ENCODE data around the gene CXXC4. TPM values are rescaled to one million over a fixed set of nuclear protein-coding genes. Genes with fewer than 3 reads are reported as not detected.

CXXC4 gene
- total RNA-seq, 1 experiment from 2014 or later = 0.54 TPM

DNA sequence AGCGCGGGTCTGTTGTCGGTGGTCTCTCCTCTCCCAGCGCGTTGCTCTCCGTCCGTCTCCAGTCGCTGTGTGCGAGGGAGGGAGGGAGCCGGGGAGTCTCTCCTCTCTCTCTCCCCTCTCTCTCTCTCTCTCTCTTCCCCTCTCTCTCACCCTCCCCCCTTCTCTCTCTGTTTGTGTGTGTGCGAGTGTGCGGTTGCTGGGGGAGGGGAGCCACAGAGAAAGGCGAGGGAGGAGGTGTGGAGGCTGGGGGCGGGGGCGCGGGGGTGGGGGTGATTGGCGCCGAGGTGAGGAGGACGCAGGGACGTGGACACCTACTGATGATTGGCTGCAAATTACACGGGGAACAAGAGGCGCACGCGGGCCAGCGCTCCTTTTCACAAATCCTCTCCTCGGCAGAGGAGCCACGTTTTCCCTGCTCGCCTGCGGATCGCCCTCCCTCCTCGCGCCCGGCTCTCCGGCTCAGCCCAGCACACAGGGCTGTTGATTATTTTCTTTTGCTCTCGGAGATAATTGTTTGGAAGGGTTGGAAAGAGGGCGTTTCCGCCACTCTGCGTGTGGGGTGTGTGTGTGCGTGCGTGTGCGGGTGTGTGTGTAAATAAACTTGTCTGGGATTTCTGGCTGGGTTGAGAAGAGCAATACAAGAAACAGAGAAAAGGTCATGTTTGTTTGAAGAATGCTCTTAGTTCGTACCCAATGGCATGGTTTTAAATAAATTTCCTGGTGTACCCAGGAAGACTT is at the start of gene CXXC4 (continued):
- TF ChIP-seq, protein P1, sequence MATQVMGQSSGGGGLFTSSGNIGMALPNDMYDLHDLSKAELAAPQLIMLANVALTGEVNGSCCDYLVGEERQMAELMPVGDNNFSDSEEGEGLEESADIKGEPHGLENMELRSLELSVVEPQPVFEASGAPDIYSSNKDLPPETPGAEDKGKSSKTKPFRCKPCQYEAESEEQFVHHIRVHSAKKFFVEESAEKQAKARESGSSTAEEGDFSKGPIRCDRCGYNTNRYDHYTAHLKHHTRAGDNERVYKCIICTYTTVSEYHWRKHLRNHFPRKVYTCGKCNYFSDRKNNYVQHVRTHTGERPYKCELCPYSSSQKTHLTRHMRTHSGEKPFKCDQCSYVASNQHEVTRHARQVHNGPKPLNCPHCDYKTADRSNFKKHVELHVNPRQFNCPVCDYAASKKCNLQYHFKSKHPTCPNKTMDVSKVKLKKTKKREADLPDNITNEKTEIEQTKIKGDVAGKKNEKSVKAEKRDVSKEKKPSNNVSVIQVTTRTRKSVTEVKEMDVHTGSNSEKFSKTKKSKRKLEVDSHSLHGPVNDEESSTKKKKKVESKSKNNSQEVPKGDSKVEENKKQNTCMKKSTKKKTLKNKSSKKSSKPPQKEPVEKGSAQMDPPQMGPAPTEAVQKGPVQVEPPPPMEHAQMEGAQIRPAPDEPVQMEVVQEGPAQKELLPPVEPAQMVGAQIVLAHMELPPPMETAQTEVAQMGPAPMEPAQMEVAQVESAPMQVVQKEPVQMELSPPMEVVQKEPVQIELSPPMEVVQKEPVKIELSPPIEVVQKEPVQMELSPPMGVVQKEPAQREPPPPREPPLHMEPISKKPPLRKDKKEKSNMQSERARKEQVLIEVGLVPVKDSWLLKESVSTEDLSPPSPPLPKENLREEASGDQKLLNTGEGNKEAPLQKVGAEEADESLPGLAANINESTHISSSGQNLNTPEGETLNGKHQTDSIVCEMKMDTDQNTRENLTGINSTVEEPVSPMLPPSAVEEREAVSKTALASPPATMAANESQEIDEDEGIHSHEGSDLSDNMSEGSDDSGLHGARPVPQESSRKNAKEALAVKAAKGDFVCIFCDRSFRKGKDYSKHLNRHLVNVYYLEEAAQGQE (IDR thresholded peaks at IDR 0.05; ENCODE audit: low read depth) = no peak

DNA sequence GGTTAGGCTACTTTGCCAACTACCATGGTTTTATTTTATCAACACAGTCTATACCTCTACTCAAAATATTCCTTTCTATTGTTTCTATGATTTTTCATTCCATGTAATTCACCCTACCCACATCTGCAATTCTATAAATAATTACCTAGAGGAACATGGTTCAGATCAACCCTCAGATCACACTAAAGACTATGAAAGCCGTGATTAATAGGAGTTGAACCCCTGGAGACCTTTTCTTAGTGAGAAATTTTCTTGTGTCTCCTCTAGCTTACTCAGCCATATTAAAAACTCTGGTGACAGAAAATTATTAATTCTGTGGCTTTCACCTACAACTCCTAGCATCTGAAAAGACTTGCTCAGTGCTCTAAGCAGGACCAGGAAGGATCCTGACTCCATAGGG is 38.5 kb upstream of the CXXC4 start:
- Histone ChIP-seq H3K36me3 (ENCODE audit: control insufficient read depth in 1 of 2, insufficient read depth in 2 of 2, low read length in 2 of 2) (no peaks in the 10 kb centered on the region), H3K27me3 (ENCODE audit: insufficient read depth, low read length) (no peaks in the 10 kb centered on the region), H4K20me1 (ENCODE audit: insufficient read depth) (no peaks in the 10 kb centered on the region), H3K4me3 (replicated peaks in 1 of 2; ENCODE audit: low read depth in 1 of 2, low read length in 2 of 2) (no peak overlapping the region), H3K9ac (ENCODE audit: low read length) (no peak overlapping the region), H3K9me3 (ENCODE audit: control insufficient read depth in 1 of 2, insufficient read depth in 1 of 2, low read depth in 1 of 2, low read length in 2 of 2) (no peaks in the 10 kb centered on the region), H3K79me2 (ENCODE audit: insufficient read depth, low read length) (no peaks in the 10 kb centered on the region), H3K4me2 (ENCODE audit: low read length) (no peak overlapping the region), H3K9me2 (ENCODE audit: insufficient read depth) (no peaks in the 10 kb centered on the region), H2AFZ (ENCODE audit: low read depth, low read length, poor library complexity, severe bottlenecking) (no peak overlapping the region), H3K4me1 (ENCODE audit: control insufficient read depth in 1 of 2, insufficient read depth in 2 of 2, low read length in 2 of 2) (no peaks in the 10 kb centered on the region), H3K27ac (ENCODE audit: low read depth, low read length) (no peak overlapping the region)
- TF ChIP-seq, protein P2, sequence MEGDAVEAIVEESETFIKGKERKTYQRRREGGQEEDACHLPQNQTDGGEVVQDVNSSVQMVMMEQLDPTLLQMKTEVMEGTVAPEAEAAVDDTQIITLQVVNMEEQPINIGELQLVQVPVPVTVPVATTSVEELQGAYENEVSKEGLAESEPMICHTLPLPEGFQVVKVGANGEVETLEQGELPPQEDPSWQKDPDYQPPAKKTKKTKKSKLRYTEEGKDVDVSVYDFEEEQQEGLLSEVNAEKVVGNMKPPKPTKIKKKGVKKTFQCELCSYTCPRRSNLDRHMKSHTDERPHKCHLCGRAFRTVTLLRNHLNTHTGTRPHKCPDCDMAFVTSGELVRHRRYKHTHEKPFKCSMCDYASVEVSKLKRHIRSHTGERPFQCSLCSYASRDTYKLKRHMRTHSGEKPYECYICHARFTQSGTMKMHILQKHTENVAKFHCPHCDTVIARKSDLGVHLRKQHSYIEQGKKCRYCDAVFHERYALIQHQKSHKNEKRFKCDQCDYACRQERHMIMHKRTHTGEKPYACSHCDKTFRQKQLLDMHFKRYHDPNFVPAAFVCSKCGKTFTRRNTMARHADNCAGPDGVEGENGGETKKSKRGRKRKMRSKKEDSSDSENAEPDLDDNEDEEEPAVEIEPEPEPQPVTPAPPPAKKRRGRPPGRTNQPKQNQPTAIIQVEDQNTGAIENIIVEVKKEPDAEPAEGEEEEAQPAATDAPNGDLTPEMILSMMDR (IDR thresholded peaks at IDR 0.05 in 2 of 3, conservative IDR thresholded peaks at IDR 0.05 in 1 of 3; ENCODE audit: borderline replicate concordance in 1 of 3, insufficient read depth in 1 of 3, low read depth in 2 of 3, low read length in 2 of 3) = no peak
- TF ChIP-seq, protein P3, sequence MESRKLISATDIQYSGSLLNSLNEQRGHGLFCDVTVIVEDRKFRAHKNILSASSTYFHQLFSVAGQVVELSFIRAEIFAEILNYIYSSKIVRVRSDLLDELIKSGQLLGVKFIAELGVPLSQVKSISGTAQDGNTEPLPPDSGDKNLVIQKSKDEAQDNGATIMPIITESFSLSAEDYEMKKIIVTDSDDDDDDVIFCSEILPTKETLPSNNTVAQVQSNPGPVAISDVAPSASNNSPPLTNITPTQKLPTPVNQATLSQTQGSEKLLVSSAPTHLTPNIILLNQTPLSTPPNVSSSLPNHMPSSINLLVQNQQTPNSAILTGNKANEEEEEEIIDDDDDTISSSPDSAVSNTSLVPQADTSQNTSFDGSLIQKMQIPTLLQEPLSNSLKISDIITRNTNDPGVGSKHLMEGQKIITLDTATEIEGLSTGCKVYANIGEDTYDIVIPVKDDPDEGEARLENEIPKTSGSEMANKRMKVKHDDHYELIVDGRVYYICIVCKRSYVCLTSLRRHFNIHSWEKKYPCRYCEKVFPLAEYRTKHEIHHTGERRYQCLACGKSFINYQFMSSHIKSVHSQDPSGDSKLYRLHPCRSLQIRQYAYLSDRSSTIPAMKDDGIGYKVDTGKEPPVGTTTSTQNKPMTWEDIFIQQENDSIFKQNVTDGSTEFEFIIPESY (IDR thresholded peaks at IDR 0.05; ENCODE audit: extremely low read depth, insufficient replicate concordance, low read length) = no peak
- TF ChIP-seq, protein P4, sequence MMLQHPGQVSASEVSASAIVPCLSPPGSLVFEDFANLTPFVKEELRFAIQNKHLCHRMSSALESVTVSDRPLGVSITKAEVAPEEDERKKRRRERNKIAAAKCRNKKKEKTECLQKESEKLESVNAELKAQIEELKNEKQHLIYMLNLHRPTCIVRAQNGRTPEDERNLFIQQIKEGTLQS (IDR thresholded peaks at IDR 0.05) = no peak
- TF ChIP-seq YY1 (IDR thresholded peaks at IDR 0.05; ENCODE audit: extremely low read depth, insufficient replicate concordance, low read depth, low read length) (no peak), JUND (IDR thresholded peaks at IDR 0.05) (no peak), CEBPB (IDR thresholded peaks at IDR 0.05; ENCODE audit: low read depth) (no peak), ZNF274 (IDR thresholded peaks at IDR 0.05; ENCODE audit: low read depth, low read length) (no peak), SIN3A (IDR thresholded peaks at IDR 0.05; ENCODE audit: low read depth) (no peak), POLR2A (IDR thresholded peaks at IDR 0.05; ENCODE audit: borderline replicate concordance, extremely low read depth, insufficient read depth, insufficient read length) (no peak)
- DNase-seq (ENCODE audit: low read depth, low spot score) (no peak), ATAC-seq (no peak)
- BruUV-seq (replicated peaks) = no TSS peak
- CTCF ChIA-PET = no interaction called here
- intact Hi-C loops (cut with micrococcal nuclease) = loop anchor here (5.0 kb wide), 1 partner anchor 466 kb away; no protein-coding TSS in a partner anchor
- RAD21 ChIA-PET (ENCODE audit: low non-redundant PET in 1 of 2, low total read pairs in 2 of 2, uncharacterized antibody in 2 of 2, unreplicated experiment in 2 of 2) = no interaction called here
- POLR2A ChIA-PET = no interaction called here

All from HCT116 (cell line).